Adrenal gland (tissue), 12 donors: ENCODE data around the gene GATA3. TPM values are rescaled to one million over a fixed set of nuclear protein-coding genes. Genes with fewer than 3 reads are reported as not detected.
"Not testable (repeated sequence)": the region's sequence is repeated elsewhere in the genome, so short reads cannot be mapped to it uniquely, and the experiment has no call there.

Source experiments
- DNase-seq, 7 donors: peaks; one replicate each; pipeline ENCODE4 v3.0.0-alpha.2; 2019 to 2020
- H3K27ac ChIP-seq, 5 donors: fragments of 200-600 bp; sonication (generic) in 4 of 5; 1 replicate in 3 of 5; 2 replicates in 2 of 5; pipeline versions ENCODE4 v1.5.1 to v1.8.0; 2016 to 2020; ENCODE audit warnings: mild to moderate bottlenecking in 1 of 5
- H3K27me3 ChIP-seq: fragments of 200-600 bp; 2 replicates; pipeline ENCODE4 v1.8.0; 2021
- H3K36me3 ChIP-seq, 2 donors: fragments of 200-600 bp; replicated peaks in 1 of 2; 1 replicate in 1 of 2; 2 replicates in 1 of 2; pipeline versions ENCODE4 v1.5.1 to v1.8.0; 2018 to 2022
- H3K4me1 ChIP-seq, 2 donors: fragments of 200-600 bp; replicated peaks in 1 of 2; 1 replicate in 1 of 2; 2 replicates in 1 of 2; pipeline versions ENCODE4 v1.5.1 to v1.8.0; 2018 to 2021
- H3K4me3 ChIP-seq, 4 donors: fragments of 200-600 bp; sonication (generic) in 3 of 4; one replicate each; pipeline ENCODE4 v1.5.1; 2016 to 2018
- H3K9me3 ChIP-seq, 3 donors: fragments of 200-600 bp; sonication (generic) in 1 of 3; replicated peaks in 1 of 3; 1 replicate in 2 of 3; 2 replicates in 1 of 3; pipeline versions ENCODE4 v1.5.1 to v1.8.0; 2016 to 2021
- POLR2A ChIP-seq, 2 donors: fragments of 450-650 bp; IDR thresholded peaks; one replicate each; pipeline ENCODE4 v1.6.1; 2017; ENCODE audit warnings: antibody characterized with exemption in 2 of 2, mild to moderate bottlenecking in 2 of 2, moderate library complexity in 1 of 2
- WGBS, 4 donors: extraction: QIAGEN DNeasy Blood & Tissue Kit in 2 of 4; methylation state at CpG; one replicate each; pipeline versions ENCODE4 v1.1.5 to v1.1.7; 2013 to 2017; 5-methylcytosine and 5-hydroxymethylcytosine counted together
- intact Hi-C, 2 donors: fragments of 100-400 bp; cut with DNase I; formaldehyde crosslinking; loops; one replicate each; pipeline versions ENCODE4 v1.14.1 to v1.15.0; 2022 to 2023
- polyA plus RNA-seq, 3 donors: library from polyadenylated mRNA; stranded (reverse); fragments of 200-250 nt in 2 of 3; fragments of 350-450 nt in 1 of 3; fragmentation: Illumina TruSeq in 1 of 3; extraction: RNeasy Lipid Tissue Mini Kit (QIAGEN cat#74804) in 1 of 3; gene quantifications; one replicate each; pipeline ENCODE4 v1.2.3, GENCODE V29; 2013 to 2014
- total RNA-seq, 9 donors: library from RNA; depleted of rRNA in 4 of 9; stranded (reverse); fragments of >200 nt in 4 of 9; fragments of 120-200 nt in 1 of 9; fragmentation: NEBNext Ultra II Directional in 1 of 9; extraction: Animal tissue kit (Norgen Biotek cat#: 25700) in 1 of 9; gene quantifications; one replicate each; pipeline versions ENCODE4 v1.1.0 to v1.2.4, GENCODE V29; 2013 to 2023
- TF ChIP-seq, protein P1 (sequence below), 6 experiments: fragments of 450-650 bp in 4 of 6; fragments of 200-600 bp in 2 of 6; sonication (generic) in 1 of 6; IDR thresholded peaks; 1 replicate in 5 of 6; 2 replicates in 1 of 6; pipeline versions ENCODE4 v1.5.1 to v1.8.0; 2016 to 2021; ENCODE audit warnings: antibody characterized with exemption in 6 of 6, mild to moderate bottlenecking in 2 of 6, moderate library complexity in 1 of 6
- donor health status: healthy with polysubstance abuse.
- donor health status: Bipolar disorder and iron deficiency.
- donor health status: DM: yes; HTN: yes; CAD: no.
- donor health status: DM: no; HTN: no; CAD: no.
- donor health status: DM: no; HTN: no; CAD: no.
- donor health status: DM: yes; HTN: yes; CAD: no.

The GATA3 gene
- total and polyA plus RNA-seq, 12 donors: 1.8 to 11.6 (median 4.7) TPM

DNA sequence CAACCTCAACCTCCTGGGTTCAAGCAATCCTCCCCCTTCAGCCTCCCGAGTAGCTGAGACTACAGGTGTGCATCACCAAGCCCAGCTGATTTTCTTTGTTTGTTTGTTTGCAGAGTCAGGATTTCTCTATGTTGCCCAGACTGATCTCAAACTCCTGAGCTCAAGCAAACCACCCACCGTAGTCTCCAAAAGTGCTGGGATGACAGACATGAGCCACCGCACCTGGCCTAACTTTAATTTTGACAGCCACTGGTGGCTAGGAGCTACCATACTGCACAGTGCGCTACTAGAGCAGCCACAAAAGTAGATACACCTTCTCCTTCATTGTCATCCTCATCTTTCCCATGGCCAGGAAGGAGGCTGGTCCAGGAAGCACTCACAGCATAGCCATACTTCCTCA lies 31.2 kb upstream of the GATA3 start:
- H3K27ac ChIP-seq: no peak overlapping the region
- no peak overlapping the region for H3K4me3 ChIP-seq
- intact Hi-C loops: no loop called here
- no peak for DNase-seq
- no peaks in the 10 kb centered on the region for H3K9me3 ChIP-seq
- TF ChIP-seq, protein P1, sequence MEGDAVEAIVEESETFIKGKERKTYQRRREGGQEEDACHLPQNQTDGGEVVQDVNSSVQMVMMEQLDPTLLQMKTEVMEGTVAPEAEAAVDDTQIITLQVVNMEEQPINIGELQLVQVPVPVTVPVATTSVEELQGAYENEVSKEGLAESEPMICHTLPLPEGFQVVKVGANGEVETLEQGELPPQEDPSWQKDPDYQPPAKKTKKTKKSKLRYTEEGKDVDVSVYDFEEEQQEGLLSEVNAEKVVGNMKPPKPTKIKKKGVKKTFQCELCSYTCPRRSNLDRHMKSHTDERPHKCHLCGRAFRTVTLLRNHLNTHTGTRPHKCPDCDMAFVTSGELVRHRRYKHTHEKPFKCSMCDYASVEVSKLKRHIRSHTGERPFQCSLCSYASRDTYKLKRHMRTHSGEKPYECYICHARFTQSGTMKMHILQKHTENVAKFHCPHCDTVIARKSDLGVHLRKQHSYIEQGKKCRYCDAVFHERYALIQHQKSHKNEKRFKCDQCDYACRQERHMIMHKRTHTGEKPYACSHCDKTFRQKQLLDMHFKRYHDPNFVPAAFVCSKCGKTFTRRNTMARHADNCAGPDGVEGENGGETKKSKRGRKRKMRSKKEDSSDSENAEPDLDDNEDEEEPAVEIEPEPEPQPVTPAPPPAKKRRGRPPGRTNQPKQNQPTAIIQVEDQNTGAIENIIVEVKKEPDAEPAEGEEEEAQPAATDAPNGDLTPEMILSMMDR (IDR thresholded peaks at IDR 0.05): no peak
- TF ChIP-seq POLR2A (IDR thresholded peaks at IDR 0.05): no peak
- H3K27me3 ChIP-seq: no peaks in the 10 kb centered on the region
- H3K36me3 ChIP-seq: no peaks in the 10 kb centered on the region
- no peaks in the 10 kb centered on the region for H3K4me1 ChIP-seq
- WGBS, 4 donors: 79 to 92% (median 85%) methylated on average over 4 of the region's 4 CpGs

DNA sequence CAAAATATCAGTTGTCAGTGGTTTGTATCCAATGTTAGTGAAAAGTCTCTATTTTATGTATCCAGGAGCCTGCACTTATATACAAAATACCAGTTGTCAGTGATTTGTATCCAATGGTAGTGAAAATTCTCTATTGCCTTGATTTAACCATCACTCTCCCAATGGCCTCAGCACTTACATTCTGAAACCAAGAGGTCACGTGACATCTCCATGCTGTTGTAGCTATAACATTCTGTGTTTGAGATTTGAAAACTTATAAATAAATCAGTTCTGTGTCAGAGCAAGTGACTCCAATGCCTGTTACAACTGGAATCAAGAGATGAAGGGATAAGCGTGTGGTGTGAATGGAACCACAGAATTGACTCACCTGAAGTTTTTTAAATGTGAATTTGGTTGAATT lies 30.6 kb upstream of the GATA3 start:
- TF ChIP-seq, protein P1 (IDR thresholded peaks at IDR 0.05): no peak
- no peak for TF ChIP-seq POLR2A (IDR thresholded peaks at IDR 0.05)
- DNase-seq: no peak
- 82 to 91% (median 90%) methylated on average over 2 of the region's 2 CpGs for WGBS, 4 donors
- intact Hi-C loops: no loop called here
- H3K27me3 ChIP-seq: no peaks in the 10 kb centered on the region
- H3K36me3 ChIP-seq: no peaks in the 10 kb centered on the region
- H3K4me3 ChIP-seq: no peak overlapping the region
- H3K27ac ChIP-seq: no peak overlapping the region
- H3K9me3 ChIP-seq: no peaks in the 10 kb centered on the region
- H3K4me1 ChIP-seq: no peaks in the 10 kb centered on the region

DNA sequence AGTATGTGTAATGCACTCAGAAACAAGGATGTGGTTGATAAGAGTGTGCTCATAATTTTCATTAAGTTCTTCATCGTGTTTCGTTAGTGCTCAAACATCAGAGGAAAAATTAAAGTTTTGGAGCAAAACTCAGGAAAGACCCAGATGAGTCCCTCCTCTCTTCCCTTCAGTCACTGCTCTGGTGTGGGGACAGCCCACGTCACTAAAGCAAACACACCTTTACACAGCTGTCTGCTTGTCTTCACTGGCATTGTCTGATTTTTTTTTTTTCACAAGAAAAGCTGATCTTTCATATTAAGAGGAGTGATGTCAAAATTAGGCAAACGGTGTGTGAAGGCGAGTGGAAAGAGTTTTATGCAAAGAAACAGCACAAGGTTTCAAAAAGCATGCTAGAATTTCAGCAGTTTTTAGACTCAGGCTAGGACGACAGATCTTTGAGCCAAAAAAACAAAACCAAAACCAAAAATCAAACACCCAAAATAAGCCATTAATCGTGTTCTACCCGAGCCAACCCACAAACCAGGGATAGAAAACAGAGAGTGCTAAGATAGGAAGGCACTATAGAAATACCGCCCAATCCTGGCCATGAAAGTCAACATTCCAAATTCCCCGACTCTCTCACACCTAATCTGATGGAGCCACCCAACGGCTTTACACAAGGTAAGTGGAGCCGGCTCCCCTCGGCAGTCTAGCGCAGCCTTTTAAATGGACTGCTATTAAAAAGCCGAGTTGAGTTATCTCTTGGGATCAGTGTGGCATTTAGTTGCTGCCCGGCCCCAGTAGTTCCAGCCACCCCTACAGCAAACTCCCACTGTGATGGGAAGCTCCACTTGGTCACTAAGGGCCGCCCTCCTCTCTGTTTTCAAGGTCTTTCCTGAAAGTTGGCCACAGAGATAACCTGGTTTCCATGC lies 27.9 kb upstream of the GATA3 start:
- no peak overlapping the region for H3K27ac ChIP-seq
- H3K9me3 ChIP-seq: no peaks in the 10 kb centered on the region
- intact Hi-C loops: no loop called here
- WGBS, 4 donors: 48 to 67% (median 54%) methylated on average over 17 of the region's 17 CpGs
- no peaks in the 10 kb centered on the region for H3K27me3 ChIP-seq
- no peaks in the 10 kb centered on the region for H3K36me3 ChIP-seq
- no peak for DNase-seq
- H3K4me3 ChIP-seq: no peak overlapping the region
- TF ChIP-seq, protein P1 (IDR thresholded peaks at IDR 0.05): no peak
- no peak for TF ChIP-seq POLR2A (IDR thresholded peaks at IDR 0.05)
- no peaks in the 10 kb centered on the region for H3K4me1 ChIP-seq

DNA sequence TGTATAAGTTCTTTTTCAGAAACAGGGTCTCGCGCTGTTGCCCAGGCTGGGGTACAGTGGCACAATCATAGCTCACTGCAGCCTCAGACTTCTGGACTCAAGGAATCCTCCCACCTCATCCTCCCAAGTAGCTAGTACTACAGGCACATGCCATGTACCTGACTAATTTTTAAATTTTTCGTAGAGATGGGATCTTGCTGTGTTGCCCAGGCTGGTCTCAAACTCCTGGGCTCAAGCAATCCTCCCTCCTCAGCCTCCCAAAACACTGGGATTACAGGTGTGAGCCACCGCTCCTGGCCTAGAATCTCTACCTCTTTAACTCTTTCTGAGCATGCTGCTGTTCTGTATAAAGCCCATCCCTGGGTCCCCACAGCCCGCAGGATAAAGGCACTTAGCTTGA lies 23.3 kb upstream of the GATA3 start:
- H3K27ac ChIP-seq, intact Hi-C loops, H3K36me3 ChIP-seq, H3K9me3 ChIP-seq, H3K4me3 ChIP-seq, DNase-seq: not testable (repeated sequence)
- Histone ChIP-seq H3K27me3 (peaks cover 30% of the 10 kb centered on the region), H3K4me1 (peaks cover 0 to 20% of the 10 kb centered on the region in 2 donors)
- WGBS, 4 donors: 82 to 91% (median 88%) methylated on average over 5 of the region's 5 CpGs

DNA sequence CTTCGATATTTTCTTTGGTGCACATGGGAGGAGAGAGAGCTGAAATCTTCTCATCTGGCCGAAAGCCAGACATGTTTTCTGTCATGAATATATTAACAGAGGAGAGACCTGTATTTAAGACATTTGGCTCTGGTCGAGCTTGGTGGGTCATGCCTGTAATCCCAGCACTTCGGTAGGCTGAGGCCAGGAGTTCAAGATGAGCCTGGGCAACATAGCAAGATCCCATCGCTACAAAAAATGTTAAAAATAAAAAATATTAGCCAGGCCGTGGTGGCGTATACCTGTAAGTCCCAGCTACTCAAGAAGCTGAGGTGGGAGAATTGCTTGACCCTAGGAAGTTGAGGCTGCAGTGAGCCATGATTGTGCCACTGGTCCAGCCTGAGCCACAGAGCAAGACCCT lies 21.9 kb upstream of the GATA3 start:
- H3K27me3 ChIP-seq: peaks cover 44% of the 10 kb centered on the region

More for the DNA sequence above, 21.9 kb upstream of the GATA3 start:
- intact Hi-C loops: no loop called here
- Histone ChIP-seq H3K27ac (no peak overlapping the region), H3K4me3 (no peak overlapping the region), H3K36me3 (no peaks in the 10 kb centered on the region), H3K9me3 (no peaks in the 10 kb centered on the region), H3K4me1 (peaks cover 0 to 24% of the 10 kb centered on the region in 2 donors)
- no peak for DNase-seq
- TF ChIP-seq, protein P1 (IDR thresholded peaks at IDR 0.05): no peak
- no peak for TF ChIP-seq POLR2A (IDR thresholded peaks at IDR 0.05)
- 86 to 93% (median 87%) methylated on average over 7 of the region's 7 CpGs for WGBS, 4 donors
